Inferior parietal cortex (tissue), 1 donor: ENCODE measurements around the gene NPHP4.
A peak's percentile ranks its signal among the peaks of the same experiment; 100 is the strongest.
"Not testable (repeated sequence)": the region's sequence is repeated elsewhere in the genome, so short reads cannot be mapped to it uniquely, and the experiment has no call there.

ENCODE experiments used
- DNase-seq: peaks from one replicate; pipeline ENCODE4 v3.0.0-alpha.2; 2016; ENCODE audit errors: extremely low spot score

The NPHP4 gene

DNA sequence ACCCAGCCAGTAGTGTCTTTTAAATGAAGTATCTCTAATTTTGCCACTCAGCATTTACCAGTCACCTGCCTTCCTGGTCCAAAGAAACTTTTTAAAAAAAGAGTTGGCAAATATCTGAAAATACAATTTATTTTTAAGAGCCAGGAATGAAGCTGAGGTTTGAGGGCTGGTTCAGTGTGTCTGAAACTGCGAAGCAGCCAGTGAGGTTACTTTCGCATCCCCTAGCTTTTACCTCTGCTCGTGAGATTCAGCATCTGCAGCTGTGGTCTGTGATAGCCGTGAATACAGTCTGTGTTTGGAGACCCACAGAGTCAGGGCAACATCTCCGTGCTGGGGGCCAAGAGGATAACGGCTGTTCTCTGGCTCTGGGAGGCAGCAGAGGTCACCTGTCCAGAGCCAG lies 32.2 kb upstream of the NPHP4 start:
- no peak for DNase-seq

GRCh38 chr1:6023346-6023745 lies 31.1 kb upstream of the NPHP4 start:
- no peak for DNase-seq

DNA sequence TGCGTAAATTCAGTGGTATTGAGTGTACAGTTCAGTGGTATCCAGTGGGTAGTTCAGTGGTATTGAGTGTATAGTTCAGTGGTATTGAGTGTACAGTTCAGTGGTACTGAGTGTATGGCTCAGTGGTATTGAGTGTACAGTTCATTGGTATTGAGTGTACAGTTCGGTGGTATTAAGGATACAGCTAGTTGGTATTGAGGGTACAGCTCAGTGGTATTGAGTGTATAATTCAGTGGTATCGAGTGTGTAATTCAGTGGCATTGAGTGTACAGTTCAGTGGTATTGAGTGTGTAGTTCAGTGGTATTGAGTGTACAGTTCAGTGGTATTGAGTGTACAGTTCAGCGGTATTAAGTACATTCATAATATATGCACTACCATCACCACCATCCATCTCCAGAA lies 30.0 kb upstream of the NPHP4 start:
- DNase-seq, result no peak

- DNase-seq, result no peak
Measured at GRCh38 chr1:6019166-6019845, 27.1 kb upstream of the NPHP4 start.

- DNase-seq, result not testable (repeated sequence)
Measured at GRCh38 chr1:6017654-6018053, 25.4 kb upstream of the NPHP4 start.

DNA sequence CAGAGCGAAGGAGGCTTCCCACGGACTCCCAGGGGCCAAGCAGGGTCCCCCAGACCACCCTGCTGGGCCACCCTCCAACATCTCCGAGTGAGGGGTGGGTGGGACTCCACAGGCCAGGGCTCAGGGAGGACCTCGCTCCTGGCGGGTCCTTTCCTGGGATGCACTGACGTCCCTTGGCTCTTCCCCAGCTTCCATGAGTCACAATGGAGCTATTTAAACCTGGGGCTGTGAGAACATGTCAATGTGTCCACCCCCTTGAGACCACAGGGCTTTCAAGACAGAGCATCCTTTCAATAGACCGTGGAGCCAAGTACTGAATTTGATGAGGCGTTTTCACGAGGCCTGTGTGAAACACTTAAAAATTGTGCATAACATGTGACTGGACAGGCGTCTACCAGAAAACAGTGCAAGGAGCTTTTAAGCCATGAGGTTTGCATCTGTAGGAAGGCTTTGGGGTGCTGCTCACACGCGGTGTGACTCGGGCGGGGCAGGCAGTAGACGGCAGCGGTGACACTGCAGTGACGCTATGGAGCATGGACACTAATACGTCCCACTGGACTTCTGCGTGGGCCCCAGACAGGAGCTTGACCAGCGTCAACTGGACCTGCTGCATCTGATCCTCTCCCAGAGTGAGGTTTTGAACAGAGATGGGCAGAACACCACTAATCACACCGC lies 24.1 kb upstream of the NPHP4 start:
- DNase-seq, result peak; percentile 36

DNA sequence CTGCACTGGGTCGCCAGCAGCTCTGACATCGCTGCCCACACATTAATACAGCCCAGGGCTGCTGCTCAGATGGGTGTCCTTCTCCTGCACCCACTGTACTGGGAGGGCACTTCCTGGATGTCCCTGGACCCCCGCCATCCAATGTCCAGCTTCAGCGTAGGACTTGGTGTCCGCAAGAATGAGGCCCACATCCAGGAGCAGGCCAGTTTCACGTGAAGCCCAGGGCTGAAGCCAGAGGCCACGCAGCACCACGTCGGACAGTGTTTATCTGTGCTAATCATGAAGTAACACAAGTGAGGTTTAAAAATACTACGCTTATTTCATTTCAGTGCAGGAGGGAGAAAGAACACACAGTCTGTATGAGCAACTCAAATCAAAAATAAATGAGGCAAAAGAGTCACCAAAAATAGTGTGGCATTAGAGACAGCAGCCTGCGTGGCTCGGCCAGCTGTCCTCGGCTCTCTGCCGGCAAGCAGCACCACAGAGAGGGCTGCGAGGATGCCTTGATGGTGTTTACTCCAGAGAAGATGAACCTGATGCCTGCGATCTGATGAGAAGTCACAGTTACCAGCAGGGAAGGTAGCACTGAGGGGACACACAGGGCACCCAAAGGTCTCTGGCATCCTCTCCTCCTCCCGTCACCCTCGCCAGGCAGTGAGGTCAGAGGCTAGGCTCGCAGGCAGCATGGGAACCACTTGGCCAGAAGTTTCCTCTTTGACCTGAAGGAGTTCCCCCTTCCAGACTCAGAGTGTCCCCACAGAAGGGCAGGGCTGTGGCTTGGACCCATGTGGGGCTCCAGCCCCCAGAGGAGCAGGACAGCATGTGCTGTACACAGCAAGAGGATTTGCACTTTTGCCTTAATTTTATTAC lies 22.1 kb upstream of the NPHP4 start:
- no peak for DNase-seq

- no peak for DNase-seq
Measured at GRCh38 chr1:6013491-6013890, 21.3 kb upstream of the NPHP4 start.

GRCh38 chr1:6012529-6013318 lies 20.5 kb upstream of the NPHP4 start:
- no peak for DNase-seq

DNA sequence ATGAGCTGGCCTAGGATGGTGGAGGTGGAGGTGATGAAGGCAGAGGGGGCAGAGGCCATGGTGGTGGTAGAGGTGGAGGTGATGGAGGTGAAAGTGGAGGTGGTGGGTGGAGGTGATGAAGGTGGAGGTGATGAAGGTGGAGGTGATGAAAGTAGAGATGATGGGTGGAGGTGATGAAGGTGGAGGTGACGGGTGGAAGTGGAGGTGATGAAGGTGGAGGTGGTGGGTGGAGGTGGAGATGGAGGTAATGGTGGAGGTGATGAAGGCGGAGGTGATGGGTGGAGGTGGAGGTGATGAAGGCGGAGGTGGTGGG lies 19.7 kb upstream of the NPHP4 start:
- DNase-seq, result no peak

DNA sequence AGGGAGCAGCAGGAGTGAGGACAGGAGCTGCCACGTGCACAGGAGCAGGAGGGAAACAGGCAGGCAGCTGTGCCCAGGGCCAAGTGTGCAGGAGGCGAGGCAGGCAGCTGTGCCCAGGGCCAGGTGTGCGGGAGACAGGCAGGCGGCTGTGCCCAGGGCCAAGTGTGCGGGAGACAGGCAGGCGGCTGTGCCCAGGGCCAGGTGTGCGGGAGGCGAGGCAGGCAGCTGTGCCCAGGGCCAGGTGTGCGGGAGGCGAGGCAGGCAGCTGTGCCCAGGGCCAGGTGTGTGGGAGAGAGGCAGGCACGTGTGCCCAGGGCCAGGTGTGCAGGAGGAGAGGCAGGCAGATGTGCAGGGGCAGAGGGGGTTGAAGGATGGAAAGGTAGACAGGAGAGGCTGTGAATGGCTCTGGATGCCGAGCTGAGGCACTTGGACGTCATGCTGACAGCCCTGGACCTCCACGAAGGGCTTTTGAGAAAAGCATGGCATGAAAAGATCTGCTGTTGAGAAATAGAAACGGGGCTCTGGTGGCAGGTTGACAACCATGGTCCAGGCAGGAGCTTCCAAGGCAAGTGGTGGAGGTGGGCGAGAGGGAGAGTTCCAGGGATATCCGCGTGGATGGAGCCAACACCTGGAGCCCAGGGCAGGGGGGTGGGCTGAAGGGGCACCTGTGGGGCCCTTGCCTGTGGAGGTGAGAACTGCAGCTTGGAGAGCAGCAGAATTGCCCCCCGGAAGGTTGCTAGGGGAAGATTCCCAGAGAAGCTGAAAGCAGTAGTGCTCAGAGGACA lies 19.1 kb upstream of the NPHP4 start:
- DNase-seq, result no peak

- no peak for DNase-seq
Measured at GRCh38 chr1:6010554-6010953, 18.3 kb upstream of the NPHP4 start.

GRCh38 chr1:6009120-6010040 lies 17.2 kb upstream of the NPHP4 start:
- DNase-seq, result no peak

DNA sequence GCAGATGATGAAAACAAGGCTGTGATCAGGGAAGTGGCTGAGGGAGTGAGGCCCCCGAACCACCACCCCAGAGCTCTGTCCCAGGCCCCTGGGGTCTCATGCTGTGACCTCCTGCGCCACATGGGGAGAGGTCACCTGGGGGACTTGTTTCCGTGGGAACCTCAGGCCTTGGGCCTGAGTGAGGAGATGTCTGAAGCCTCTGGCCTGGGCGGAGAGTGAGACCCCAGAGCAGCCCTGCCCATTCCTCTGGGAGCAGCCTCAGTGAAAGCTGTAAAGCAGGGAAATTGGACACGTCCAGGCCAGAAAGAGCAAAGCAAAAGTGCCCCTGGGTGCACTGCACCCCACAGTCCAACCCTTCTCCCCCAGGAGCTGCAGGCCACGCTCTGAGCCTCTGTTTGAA lies 16.5 kb upstream of the NPHP4 start:
- DNase-seq, result no peak

DNA sequence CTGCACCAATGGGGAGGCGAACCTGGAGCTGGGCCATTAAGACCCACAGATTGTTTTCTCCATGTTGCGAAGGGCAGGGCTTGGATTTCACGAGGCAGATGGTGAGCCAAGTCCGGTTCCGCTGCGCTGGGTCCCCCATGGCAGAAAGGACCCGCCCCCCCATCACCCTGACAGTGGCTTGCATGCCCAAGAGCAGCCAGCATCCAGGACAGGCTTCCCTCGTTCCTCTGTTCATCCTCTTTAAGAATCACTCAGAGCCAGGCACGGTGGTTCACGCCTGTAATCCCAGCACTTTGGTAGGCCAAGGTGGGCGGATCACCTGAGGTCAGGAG lies 15.8 kb upstream of the NPHP4 start:
- no peak for DNase-seq

- no peak for DNase-seq
Measured at GRCh38 chr1:6007318-6008083, 15.3 kb upstream of the NPHP4 start.

DNA sequence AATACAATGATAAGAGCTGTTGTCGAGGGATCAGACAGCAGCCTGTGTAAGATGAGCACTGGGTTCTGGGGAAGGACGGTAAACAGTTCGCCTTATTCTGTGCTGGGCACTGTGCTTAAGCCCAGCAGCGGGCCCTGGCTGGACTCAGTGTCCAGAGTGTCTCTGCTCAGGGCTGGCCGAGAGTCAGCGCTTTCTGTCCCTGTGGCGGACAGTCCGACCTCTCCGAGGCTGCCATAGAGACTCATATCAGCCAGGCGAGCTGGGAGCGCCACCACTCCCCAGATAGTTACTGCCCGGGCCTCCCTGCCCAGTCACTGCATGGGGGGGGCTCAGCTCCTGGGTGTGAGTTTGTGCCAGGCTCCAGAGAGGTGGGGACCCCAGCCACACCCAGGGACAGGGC lies 14.7 kb upstream of the NPHP4 start:
- DNase-seq, result no peak

GRCh38 chr1:6005276-6005917 lies 13.2 kb upstream of the NPHP4 start:
- DNase-seq, result no peak
